GM19467 (cell line): ENCODE data around the gene SHQ1.

ENCODE experiments used
- ATAC-seq: cut with Tn5 transposase; IDR thresholded peaks from one replicate; pipeline ENCODE4 v1.9.1; 2021; ENCODE audit warnings: mild to moderate bottlenecking, moderate library complexity; ENCODE audit not compliant: unreplicated experiment

SHQ1 gene

DNA sequence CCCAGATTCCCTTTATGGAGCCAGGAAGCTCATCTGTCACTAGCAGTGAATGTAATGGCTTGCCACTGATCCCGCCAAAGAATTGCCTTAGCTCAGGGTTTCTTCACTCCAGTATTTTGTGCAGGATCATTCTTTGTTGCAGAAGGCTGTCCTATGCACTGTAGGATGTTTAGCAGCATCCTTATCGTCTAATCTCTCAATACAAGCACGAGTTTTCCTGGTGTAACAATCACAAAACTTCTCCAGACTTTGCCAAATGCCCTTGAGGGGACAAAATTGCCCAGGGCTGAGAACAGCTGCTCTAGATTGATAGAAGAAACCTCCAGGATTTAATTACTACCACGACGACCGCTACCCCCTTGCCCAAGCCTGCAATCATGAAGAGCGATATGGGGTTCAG, 6.8 kb upstream of the SHQ1 start:
- ATAC-seq, result no peak

DNA sequence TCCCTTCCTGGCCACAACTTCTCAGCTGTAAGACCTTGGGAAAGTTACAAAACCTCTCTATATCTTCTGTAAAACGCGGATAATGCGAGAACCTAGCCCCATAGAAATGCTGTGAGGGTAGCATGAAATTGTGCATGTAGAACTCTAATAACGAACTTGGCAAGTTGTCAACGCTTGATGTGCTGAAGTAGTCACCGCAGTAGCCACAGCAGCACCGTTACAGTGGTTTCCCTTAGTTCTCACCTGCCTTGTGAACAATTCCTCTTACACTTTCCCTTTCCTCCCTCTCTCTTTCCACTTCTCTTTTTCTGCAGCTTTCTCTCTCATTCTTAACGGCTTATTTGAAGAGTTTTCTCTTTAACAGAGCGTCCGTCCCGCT, 447 bp upstream of the SHQ1 start:
- peak; percentile 37 for ATAC-seq

DNA sequence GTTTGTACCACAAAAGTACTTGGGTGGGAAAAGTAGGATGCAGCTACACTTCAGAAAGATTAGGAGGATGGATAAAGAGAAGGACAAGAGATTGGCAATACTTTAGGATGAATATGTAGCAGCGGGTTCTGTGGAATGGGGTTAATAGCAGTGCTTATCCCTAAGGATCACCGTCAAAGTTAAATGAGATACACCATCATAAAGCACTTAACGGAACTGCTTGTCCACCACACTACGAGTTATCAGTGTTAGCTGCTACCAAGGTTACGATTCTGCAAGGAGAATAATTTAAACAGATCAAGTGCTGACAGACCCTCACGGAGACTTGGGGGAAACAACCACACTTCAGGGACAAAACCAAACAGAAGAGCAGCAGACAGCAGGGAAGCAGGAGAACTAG, 963 bp downstream of the SHQ1 start:
- ATAC-seq, result no peak

DNA sequence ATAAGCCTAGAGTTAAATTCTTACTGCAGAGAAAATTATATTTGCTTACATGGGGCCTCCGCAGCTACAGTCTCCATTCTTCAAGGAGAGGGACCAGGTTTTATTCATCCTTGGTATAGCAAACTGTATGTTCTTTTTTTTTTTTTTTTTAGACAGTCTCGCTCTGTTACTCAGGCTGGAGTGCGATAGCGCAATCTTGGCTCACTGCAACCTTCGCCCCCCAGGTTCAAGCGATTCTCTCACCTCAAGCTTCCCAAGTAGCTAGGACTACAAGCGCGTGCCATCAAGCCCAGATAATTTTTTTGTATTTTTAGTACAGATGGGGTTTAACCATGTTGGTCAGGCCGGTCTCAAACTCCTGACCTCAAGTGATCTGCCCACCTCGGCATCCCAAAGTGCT, 2.1 kb downstream of the SHQ1 start:
- no peak for ATAC-seq

DNA sequence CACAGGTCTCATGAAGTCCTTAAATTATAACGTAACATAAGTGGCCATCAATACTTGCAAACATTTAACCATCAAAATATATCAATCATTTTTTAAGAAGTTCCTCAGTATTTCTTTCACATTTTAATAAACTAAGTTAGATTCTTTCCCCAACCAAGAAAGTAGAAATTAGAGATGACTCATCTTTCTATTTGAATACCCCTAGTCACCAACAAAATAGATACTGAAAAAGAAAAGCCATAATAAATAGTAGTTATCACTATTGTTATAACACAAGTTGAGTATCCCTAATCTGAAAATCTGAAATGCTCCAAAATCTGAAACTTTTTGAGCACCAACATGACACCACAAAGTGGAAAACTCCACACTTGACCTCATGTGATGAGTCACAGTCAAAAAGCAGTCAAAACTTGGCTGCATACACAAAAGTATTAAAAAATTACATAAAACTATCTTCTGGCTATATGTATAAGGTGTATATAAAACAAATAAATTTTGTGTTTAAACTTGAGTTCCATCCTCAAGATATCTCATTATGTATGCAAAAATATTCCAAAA, 3.7 kb downstream of the SHQ1 start:
- ATAC-seq, result no peak

DNA sequence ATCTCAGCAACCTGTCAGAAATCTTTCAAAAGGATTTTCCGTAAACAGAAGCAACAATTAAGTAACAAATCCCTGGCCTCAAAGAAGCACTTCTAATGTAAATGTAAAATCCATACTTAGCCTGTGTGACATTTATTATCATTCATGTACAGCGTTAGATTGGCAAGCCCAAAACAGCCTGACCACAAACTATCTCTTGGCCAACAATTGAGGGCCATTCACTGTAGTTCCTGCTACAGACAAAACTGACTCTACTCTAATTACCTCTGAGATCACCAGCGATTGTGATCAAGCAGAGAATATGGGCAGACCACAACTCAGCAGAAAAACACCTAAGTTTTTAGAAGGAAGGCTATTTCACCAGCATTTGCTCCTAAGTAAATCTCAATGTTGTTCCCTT, 9.2 kb downstream of the SHQ1 start:
- no peak for ATAC-seq

DNA sequence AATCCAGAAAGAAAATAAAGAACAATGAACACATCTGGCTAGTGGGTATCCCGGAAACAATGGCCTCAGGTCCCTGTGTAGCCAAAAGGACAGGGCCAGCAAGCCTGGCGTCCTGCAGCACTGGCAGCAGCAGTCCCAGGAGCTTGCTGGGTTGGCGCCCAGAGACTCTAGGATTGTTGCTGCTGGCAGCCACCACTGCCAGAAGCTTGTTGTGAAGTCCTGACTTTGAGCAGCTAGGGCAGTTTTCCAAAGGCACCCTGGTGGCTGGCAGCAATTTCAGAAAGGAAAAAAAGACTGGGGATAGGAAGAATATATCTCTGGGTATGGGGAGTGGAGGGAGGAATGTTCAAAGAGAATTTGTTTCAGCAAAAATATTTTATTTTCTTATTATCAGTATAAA, 11.3 kb downstream of the SHQ1 start:
- ATAC-seq, result no peak

DNA sequence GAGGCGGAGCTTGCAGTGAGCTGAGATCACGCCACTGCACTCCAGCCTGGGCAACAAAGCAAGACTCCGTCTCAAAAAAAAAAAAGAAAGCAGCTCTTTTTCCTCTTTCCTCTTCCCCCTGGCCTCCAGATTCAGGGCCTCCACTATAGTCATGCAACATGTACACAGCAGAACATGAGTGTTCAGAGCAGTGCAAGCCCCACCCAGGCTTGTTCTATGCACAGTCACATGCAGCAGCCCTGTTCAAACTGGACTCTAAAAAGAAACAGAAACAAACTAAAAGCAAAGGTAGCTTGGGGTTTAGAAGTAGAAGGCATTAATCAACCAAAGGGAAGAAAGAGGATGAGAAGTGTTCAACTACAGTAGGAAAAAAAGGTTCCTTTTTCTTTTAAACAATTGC, 11.8 kb downstream of the SHQ1 start:
- ATAC-seq, result no peak

DNA sequence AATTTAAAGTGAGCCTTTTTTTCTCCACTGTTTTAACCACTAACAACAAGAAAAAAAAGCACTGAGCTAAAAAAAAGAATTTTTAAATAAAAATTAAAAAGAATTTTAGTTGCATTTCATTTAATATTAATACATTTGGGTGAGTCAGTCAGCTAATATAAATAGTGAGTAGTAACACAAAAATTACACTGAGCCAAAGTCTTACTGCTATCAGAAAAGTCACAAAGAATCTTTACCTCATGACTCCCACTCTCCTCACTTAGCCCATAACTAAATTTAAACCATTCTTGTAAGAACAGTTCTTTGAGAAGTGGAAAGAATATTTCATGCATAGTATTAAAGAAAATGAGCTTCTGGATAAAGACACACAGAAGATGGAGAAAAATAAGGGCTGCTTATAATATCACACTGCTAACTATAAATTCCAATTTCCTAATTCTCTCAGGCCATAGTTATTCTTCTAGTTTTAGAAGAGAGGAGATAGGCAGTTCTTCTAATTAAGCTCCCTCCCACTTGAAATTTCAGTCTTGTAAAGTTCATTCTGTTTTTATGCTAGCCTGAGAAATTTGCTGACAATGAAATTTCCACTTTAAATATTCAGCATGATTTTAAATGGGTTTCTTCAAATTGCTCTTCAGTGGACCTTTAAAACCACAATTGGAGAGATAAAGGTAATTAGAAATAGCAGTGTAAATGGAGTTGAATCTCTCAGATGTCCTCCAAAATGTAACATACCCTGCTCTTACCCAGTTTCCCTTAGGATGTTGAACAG, 17.6 kb downstream of the SHQ1 start:
- ATAC-seq, result no peak

DNA sequence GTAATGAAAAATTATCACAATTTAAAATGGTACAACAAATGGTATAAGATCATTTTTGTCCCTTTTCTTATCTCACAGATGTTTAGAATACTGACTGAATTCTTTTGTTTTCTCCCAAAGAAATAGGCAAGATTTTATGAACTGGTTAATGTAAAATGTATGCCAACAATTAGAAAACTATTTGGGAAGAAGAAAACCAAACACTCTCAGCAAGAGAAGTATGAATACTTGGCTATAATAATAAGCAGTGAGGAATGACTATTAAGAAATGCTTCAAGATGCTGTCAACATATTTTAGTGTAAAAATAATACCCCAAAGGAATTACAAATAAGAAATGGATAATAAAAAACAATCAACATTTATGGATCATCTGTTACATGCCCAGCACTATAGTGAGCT, 18.5 kb downstream of the SHQ1 start:
- ATAC-seq, result no peak

DNA sequence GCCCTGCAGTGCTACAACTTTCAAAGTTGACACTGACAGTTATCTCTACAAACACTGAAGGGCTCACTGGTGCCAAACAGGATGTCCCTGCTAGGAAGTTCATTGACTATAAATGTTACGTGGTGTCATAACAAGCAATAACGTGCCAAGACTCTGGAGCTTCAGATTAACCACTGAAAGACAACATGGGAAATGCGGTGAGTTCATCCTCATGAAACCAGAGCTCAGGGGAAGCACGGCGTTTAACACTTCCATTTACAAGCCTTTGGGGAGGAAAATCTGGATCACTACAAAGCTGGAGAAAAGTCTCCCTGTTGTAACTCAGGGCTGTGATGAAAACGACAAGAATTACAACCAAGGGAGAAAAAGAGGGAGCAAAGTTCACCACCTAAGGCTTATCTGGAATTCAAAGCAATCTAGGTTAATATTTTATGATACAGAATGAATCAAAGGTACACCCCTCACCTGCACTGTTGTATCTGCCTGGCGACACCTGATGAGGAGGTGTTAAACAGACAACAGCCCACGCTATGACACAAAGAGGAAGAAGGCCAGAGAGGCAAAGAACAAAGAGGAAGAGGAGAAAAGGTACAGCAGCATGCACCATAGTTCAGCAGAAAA, 27.0 kb downstream of the SHQ1 start:
- no peak for ATAC-seq

DNA sequence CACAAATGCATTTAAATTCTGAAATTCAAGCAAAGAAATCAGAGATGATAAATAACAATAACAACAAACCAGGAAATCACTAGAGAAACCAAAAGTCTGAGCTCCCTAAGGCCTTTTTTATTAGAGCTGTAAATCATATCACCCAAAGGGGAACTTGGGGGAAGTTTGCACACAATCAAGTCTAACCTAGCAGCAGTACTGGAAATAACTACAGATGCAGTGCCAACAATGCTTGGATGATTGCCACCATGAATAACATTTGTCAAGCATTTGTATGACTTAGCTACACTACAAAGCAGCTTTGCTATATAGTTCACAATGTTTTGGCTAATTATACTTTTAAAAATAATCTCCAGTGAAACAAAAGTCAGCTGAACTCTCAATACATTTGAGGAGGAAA, 27.8 kb downstream of the SHQ1 start:
- no peak for ATAC-seq

DNA sequence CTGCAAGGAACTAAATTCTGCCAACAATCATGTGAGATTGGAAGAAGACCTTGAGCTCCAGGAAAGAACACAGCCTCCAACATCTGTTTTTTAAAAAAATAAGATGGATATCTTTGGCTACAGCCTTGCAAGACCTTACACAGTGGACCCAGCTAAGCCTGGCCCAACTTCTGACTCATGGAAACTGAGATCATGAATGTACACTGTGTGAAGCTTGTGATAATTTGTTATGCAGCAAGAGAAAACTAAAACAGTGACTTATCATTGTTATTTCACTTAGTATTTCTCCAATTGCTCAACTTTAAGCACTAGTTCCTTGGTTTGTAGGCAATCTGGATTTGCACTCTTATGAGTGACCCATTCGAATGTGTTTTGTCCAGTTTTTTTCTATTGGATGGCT, 29.3 kb downstream of the SHQ1 start:
- ATAC-seq, result no peak

DNA sequence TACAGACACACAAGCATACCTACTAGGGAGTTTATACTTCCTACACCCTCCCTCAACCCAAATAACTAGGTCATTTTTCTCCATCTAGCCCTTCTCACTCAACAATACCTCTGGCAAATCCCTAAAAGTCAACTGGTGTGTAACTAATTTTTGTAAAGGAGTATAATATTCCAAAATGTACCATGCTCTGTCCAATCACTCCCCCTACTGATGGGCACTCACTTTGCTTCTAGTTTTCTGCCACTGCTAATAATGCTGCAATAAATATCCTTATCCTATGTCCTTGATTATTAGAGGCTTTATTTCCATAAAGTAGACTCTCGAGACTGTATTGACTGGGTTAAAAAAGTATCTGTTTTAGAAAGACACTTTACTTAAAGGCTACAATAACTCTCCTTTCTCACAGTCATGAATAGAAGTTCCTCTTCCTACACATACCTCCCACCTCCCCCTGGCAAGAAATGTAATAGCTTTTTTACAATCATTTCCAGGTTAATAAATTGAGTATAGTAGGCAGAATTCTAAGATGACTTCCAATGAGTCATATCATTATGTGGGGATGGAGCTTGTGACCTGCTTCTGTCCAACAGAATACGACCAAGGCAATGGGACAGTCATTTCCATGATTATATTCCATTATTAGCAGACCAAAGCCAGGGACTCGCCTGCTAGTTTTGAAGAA, 30.0 kb downstream of the SHQ1 start:
- no peak for ATAC-seq

DNA sequence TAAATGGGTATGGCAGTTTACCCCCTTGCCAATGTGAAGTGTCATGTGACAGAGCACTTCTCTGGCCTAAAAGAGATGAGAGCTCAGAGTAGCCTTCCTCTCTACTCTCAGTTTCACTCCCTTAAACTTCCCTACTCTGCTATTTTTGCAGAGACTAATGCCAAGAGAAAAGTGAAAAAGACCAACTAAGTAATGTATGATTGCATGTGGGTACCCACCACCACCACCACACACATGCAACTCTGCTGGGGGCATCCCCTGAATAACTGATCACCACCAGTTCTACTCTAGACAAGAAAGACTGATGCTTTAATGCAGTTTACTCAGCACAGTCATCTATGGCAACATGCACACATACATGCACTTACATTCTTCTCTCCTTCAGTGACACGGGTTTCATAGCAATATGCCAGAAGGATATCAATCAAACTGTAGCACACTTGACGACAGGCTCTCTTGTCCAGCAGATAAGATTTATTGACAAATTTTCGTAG, 31.3 kb downstream of the SHQ1 start:
- peak; percentile 47 for ATAC-seq

DNA sequence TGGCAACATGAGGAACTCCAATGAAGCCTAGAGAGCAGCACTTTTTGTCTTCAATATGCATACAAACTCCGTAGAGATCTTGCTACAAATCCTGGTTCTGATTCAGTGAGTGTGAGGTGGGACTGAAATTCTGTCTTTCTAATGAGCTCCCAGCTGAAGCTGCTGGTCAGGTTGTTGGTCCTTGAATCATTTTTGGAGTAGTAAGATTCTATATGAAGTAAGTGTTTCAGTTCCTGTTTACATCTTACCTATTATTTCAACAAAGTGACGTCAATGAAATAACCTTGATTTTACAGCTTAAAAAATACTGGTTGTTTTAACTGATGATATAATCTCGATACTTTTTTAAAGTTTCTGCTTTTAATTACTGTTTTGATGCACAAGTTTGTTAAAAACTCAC, 33.9 kb downstream of the SHQ1 start:
- ATAC-seq, result peak; percentile 37

DNA sequence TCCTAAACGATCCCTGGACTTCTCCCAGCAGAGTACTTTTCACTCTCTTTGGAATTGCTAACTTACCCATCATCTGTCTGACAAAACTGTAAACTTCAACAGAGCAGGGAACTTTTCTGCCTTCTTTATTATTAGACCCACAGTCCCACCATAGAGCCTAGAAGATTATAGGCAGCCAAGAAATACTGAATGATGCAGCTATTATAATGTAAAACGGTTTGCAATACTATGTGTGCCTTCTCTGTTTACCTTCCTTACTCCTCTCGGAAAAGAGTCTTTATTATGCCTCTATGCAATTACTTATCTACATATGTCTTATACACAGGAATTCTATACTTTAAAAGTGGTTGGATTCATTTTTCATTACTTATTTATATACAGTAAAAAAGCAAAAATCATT, 36.0 kb downstream of the SHQ1 start:
- no peak for ATAC-seq

DNA sequence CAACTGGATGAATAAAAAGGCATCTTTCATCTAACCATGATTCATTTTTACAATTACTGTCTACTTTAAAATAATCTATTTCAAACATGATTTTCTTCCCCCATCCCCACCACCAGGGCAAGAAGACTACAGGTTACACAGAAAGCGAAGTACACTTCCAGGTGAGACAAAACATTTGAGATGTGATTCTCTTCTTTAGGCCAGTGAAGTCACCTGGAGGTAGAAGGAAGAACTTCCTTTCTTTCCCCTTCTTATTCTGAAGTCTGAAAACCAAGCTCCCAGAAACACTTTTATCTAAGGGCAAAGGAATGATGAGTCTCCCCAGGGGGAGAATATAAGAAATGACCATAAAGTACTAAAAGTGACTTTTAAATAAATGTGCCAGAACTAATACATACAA, 36.7 kb downstream of the SHQ1 start:
- ATAC-seq, result no peak

DNA sequence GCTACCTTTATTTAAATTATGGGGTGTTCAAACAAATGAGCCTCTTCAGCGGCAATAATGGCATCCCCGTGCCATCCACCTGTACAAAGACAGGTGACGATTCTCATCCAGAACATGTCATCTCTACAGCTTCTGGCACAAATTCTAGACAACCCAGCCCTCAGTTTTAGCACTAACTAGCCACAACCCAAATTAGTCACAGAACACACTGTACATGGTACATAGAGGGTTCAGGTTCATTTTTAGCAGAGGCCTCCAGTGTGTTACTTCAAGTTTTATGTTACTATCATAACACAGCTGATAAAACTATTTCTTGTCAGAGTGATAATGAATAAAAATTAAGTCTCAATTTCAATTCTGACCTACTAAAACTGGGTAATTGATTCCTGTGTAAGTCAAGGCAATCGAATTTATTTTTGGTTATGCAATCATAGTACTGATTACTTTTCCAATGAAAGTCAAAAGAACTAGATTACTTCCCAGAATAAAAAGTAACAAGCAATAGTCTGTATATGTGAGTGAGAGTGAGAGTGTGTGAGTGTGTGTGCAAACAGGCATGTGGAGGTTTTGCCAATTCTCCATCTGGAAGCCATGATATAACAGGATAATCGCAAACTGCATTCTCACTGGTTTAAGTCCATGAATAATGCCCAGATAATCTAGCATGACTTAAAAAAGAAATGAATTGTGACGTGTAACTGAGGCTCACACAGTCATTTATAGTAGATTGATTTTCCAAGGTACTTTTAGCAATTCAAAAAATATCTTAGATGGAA, 37.4 kb downstream of the SHQ1 start:
- ATAC-seq, result no peak

DNA sequence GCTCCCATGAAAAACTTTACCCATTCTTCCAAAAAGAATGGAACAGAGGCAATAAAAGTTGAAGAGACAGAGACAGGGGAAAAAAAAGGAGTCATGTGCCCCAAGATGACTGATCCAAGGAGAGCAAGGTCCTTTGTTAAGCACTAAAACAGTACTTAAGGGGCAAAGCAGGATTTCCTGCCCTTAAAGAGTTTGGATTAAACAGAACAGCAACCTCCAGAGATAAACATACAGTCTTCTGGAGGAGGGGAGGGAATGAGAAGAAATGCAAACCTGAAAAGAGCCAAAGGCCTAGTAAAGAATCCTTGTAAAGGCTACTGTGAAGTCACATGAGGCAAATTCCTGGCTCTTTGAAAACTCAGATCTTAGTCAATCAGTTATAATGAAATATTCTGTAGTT, 38.2 kb downstream of the SHQ1 start:
- no peak for ATAC-seq

DNA sequence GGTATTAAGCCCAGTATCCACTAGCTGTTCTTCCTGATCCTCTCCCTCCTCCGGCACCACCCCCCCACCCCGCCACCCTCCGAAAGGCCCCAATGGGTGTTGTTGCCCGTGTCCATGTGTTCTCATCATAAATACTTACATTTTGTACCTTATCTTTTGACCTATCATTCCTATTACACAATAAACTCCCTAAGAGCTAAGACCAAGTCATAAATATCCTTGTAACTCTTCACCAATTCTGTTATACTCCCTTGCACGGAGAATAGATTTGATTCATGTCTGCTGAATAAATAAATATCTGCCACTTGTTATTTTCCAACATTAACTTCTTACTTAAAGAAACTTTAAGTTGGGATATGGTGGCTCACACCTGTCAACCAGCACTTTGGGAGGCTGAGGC, 43.9 kb downstream of the SHQ1 start:
- ATAC-seq, result no peak
